Thyroid gland (tissue), 4 donors: ENCODE data around the gene SLC19A1.

Experiments used
- POLR2A ChIP-seq, 2 donors: fragments of 450-650 bp; IDR thresholded peaks; one replicate each; pipeline ENCODE4 v1.6.1; 2017; ENCODE audit warnings: antibody characterized with exemption in 2 of 2, mild to moderate bottlenecking in 2 of 2, moderate library complexity in 1 of 2
- TF ChIP-seq, protein P1 (sequence below), 6 experiments: fragments of 200-600 bp in 3 of 6; fragments of 450-650 bp in 3 of 6; sonication (generic) in 3 of 6; IDR thresholded peaks; one replicate each; pipeline ENCODE4 v1.5.1; 2016 to 2019; ENCODE audit warnings: antibody characterized with exemption in 6 of 6, mild to moderate bottlenecking in 2 of 6, inconsistent platforms in 1 of 6, moderate library complexity in 1 of 6

DNA sequence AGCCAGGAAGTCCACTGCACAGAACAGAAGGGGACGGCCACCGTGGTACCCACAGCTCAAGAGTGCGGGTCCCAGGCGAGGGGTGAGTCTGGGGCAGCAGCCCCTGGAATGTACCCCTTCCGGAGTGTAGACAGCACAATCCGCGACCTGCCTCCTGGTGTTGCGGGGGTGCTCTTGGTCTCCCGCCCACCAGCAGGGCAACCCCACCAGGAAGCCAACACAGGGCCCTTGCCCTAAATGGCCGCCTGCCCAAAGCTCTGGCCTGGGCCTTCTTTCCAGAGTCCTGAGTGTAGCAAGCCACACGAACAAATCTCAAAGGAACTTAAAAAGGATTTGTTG is 1.1 kb upstream of the SLC19A1 start:
- TF ChIP-seq, protein P1, sequence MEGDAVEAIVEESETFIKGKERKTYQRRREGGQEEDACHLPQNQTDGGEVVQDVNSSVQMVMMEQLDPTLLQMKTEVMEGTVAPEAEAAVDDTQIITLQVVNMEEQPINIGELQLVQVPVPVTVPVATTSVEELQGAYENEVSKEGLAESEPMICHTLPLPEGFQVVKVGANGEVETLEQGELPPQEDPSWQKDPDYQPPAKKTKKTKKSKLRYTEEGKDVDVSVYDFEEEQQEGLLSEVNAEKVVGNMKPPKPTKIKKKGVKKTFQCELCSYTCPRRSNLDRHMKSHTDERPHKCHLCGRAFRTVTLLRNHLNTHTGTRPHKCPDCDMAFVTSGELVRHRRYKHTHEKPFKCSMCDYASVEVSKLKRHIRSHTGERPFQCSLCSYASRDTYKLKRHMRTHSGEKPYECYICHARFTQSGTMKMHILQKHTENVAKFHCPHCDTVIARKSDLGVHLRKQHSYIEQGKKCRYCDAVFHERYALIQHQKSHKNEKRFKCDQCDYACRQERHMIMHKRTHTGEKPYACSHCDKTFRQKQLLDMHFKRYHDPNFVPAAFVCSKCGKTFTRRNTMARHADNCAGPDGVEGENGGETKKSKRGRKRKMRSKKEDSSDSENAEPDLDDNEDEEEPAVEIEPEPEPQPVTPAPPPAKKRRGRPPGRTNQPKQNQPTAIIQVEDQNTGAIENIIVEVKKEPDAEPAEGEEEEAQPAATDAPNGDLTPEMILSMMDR (IDR thresholded peaks at IDR 0.05) = no peak
- TF ChIP-seq POLR2A (IDR thresholded peaks at IDR 0.05) = no peak
